SK-N-SH treated with all-trans-retinoic acid at 6 μM for 48 hours (cell line): ENCODE measurements around the gene CCM2.

Experiments
- ARNTL ChIP-seq: fragments of 450-650 bp; formaldehyde crosslinking; IDR thresholded peaks from 2 replicates; pipeline ENCODE4 v1.5.0; 2020; ENCODE audit warnings: low read depth, mild to moderate bottlenecking, moderate library complexity, borderline replicate concordance
- BACH2 ChIP-seq: fragments of 250-450 bp; sonication (Bioruptor Pico); IDR thresholded peaks from 2 replicates; pipeline ENCODE4 v1.9.0; 2021; ENCODE audit warnings: mild to moderate bottlenecking, borderline replicate concordance
- CREB5 ChIP-seq: fragments of 250-450 bp; sonication (Bioruptor Pico); IDR thresholded peaks from 2 replicates; pipeline ENCODE4 v1.5.1; 2020; ENCODE audit warnings: low read depth, mild to moderate bottlenecking, moderate library complexity
- OSR1 ChIP-seq: fragments of 250-450 bp; sonication (Bioruptor Pico); IDR thresholded peaks from 2 replicates; pipeline ENCODE4 v1.8.0; 2022; ENCODE audit warnings: moderate library complexity, mild to moderate bottlenecking, inconsistent platforms
- PATZ1 ChIP-seq: fragments of 250-450 bp; sonication (Bioruptor Pico); IDR thresholded peaks from 2 replicates; pipeline ENCODE4 v1.8.0; 2020; ENCODE audit warnings: mild to moderate bottlenecking, moderate library complexity, borderline replicate concordance
- SNAI2 ChIP-seq: fragments of 250-450 bp; sonication (Bioruptor Pico); IDR thresholded peaks from 2 replicates; pipeline ENCODE4 v1.5.0; 2020; ENCODE audit warnings: mild to moderate bottlenecking, moderate library complexity
- ZFP30 ChIP-seq: fragments of 450-650 bp; formaldehyde crosslinking; IDR thresholded peaks from 2 replicates; pipeline ENCODE4 v1.5.0; 2022; ENCODE audit warnings: mild to moderate bottlenecking, moderate library complexity
- ZNF8 ChIP-seq: fragments of 450-650 bp; formaldehyde crosslinking; IDR thresholded peaks from 2 replicates; pipeline ENCODE4 v1.5.0; 2020; ENCODE audit warnings: mild to moderate bottlenecking, moderate library complexity

DNA sequence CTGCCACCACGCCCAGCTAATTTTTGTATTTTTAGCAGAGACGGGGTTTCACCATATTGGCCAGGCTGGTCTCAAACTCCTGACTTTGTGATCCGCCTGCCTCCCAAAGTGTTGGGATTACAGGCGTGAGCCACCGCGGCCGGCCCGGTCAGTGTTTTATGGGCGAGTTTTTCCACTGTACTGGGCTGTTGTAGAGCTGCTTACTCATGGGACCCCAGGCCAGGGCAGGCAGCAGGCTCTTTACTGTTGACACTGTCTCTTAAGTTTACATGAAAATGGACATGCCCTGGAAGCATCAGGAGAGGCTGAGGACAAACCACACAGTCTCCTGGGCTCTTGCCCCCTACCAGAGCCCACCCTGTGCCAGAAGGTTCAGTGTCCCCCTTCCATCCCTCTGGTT lies 77.6 kb downstream of the CCM2 start:
- TF ChIP-seq CREB5 (no peak), BACH2 (CRISPR knock-in tag) (no peak), PATZ1 (CRISPR knock-in tag) (no peak), OSR1 (no peak), ARNTL (no peak), SNAI2 (no peak), ZNF8 (CRISPR knock-in tag) (no peak), ZFP30 (CRISPR knock-in tag) (no peak)
